Epithelial cell of proximal tubule (primary cell): Measurements from ENCODE around the gene CACNA1C. TPM values are rescaled to one million over a fixed set of nuclear protein-coding genes. Genes with fewer than 3 reads are reported as not detected.

Experiments used
- DNase-seq: peaks from one replicate; pipeline ENCODE4 v3.0.0-alpha.2; 2011; ENCODE audit warnings: low read depth
- H3K4me3 ChIP-seq: 2 replicates; pipeline ENCODE4 v1.5.1; 2011; ENCODE audit warnings: low read depth, mild to moderate bottlenecking, low read length
- CTCF ChIP-seq: conservative IDR thresholded peaks from 2 replicates; pipeline ENCODE4 v1.5.1; 2012; ENCODE audit warnings: low read depth, mild to moderate bottlenecking, low read length
- total RNA-seq: library from RNA; depleted of rRNA; stranded (reverse); fragments of >200 nt; gene quantifications from 2 replicates; pipeline ENCODE4 v1.2.3, GENCODE V29; 2015

CACNA1C gene
- total RNA-seq, 1 donor from 2014 or later, result not detected

GRCh38 chr12:2408262-2408661, 355.5 kb downstream of the CACNA1C start:
- no peak overlapping the region for H3K4me3 ChIP-seq
- no peak for TF ChIP-seq CTCF
- no peak for DNase-seq

GRCh38 chr12:2409656-2410265, 357.0 kb downstream of the CACNA1C start:
- DNase-seq, result no peak
- no peak for TF ChIP-seq CTCF
- H3K4me3 ChIP-seq, result no peak overlapping the region

GRCh38 chr12:2410496-2410895, 357.7 kb downstream of the CACNA1C start:
- DNase-seq, result no peak
- no peak overlapping the region for H3K4me3 ChIP-seq
- no peak for TF ChIP-seq CTCF

GRCh38 chr12:2411011-2411410, 358.2 kb downstream of the CACNA1C start:
- no peak for TF ChIP-seq CTCF
- no peak overlapping the region for H3K4me3 ChIP-seq
- DNase-seq, result no peak

- no peak overlapping the region for H3K4me3 ChIP-seq
- no peak for TF ChIP-seq CTCF
- no peak for DNase-seq
Measured at GRCh38 chr12:2411616-2412304, 359.0 kb downstream of the CACNA1C start.

GRCh38 chr12:2412305-2412643, 359.5 kb downstream of the CACNA1C start:
- H3K4me3 ChIP-seq, result no peak overlapping the region
- TF ChIP-seq CTCF, result no peak
- DNase-seq, result no peak

GRCh38 chr12:2413301-2413700, 360.5 kb downstream of the CACNA1C start:
- no peak for DNase-seq
- no peak for TF ChIP-seq CTCF
- H3K4me3 ChIP-seq, result no peak overlapping the region
